D721Med (cell line): ENCODE measurements around the gene SKAP2.

ENCODE experiments used
- DNase-seq: peaks from one replicate; pipeline ENCODE4 v3.0.0; 2011; ENCODE audit warnings: low spot score; ENCODE audit not compliant: insufficient read length
- FAIRE-seq: peaks from 2 replicates; lab custom pipeline; 2011; peaks lifted over from hg19 to GRCh38; lab: Jason Lieb, UNC
- TF ChIP-seq, protein P1 (sequence below): IDR thresholded peaks from 2 replicates; pipeline ENCODE4 v1.5.1; 2012; ENCODE audit warnings: mild to moderate bottlenecking, control low read depth; ENCODE audit not compliant: insufficient read depth; ENCODE audit errors: missing control alignments

The SKAP2 gene

DNA sequence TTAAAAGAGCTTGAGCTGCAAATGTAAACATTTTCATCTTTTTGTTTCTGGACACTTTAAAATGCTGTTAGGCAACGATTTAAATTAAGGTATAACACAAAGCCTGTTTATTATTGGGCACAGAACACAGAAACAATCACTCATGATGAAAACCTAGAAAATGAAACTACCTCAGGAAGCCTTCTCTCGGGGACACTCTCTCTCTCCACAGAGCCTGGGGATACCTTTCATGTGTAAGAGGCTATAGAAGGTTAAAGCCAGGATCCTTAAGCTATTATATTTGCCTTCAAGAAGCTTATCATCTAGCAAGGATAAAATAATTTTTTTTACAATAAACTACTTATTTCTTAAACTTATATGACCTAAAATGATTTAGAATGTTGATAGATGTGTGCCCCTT lies 194.1 kb downstream of the SKAP2 start:
- FAIRE-seq (no peak), DNase-seq (no peak)
- TF ChIP-seq, protein P1, sequence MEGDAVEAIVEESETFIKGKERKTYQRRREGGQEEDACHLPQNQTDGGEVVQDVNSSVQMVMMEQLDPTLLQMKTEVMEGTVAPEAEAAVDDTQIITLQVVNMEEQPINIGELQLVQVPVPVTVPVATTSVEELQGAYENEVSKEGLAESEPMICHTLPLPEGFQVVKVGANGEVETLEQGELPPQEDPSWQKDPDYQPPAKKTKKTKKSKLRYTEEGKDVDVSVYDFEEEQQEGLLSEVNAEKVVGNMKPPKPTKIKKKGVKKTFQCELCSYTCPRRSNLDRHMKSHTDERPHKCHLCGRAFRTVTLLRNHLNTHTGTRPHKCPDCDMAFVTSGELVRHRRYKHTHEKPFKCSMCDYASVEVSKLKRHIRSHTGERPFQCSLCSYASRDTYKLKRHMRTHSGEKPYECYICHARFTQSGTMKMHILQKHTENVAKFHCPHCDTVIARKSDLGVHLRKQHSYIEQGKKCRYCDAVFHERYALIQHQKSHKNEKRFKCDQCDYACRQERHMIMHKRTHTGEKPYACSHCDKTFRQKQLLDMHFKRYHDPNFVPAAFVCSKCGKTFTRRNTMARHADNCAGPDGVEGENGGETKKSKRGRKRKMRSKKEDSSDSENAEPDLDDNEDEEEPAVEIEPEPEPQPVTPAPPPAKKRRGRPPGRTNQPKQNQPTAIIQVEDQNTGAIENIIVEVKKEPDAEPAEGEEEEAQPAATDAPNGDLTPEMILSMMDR, result no peak

DNA sequence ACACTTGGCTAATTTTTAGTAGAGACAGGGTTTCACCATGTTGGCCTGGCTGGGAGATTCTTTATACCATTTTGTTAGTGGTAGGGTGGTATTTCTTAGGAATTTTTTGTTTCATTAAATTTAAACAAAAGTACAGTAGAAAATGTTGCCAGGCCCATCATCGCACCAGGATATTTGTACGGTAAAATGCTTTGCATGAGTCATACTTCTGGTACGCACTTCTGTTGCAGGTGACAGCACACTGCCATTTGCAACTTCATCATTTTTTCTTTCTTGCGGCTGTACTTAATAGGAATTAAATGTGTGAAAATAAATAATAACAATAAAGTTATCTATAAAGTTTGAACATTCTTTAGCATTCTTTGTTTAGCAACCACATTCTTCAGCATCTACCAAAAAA lies 195.6 kb downstream of the SKAP2 start:
- TF ChIP-seq, protein P1, result no peak
- FAIRE-seq (no peak), DNase-seq (no peak)

- FAIRE-seq (peak; percentile 95), DNase-seq (peak; percentile 19)
- TF ChIP-seq, protein P1, result peak; percentile 95
These were observed 196.8 kb downstream of the SKAP2 start for GRCh38 chr7:26667514-26668133.

GRCh38 chr7:26664735-26665416 lies 199.5 kb downstream of the SKAP2 start:
- FAIRE-seq (no peak), DNase-seq (no peak)
- TF ChIP-seq, protein P1, result no peak

DNA sequence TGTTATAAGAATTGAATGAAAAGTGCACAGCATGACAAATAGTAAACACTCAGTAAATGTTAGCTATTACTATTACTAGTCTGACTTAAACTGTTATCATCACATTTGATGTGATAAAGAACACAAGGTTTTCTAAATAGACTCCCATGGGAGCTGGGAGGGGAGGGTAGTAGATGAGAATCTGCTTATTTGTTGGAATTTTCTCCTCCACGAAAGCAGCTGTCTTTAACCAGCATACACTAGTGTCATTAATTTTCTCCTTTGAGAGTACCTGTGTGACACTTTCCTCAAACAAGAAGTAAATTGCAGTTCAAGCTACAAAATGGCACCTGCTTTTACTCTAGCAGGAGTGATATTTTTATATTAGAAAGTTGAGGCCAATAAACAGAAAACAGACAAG lies 200.1 kb downstream of the SKAP2 start:
- DNase-seq (no peak), FAIRE-seq (no peak)
- TF ChIP-seq, protein P1, result no peak

- TF ChIP-seq, protein P1, result no peak
- no peak for FAIRE-seq
- DNase-seq, result no peak
These were observed 200.5 kb downstream of the SKAP2 start for GRCh38 chr7:26663874-26664273.

GRCh38 chr7:26662646-26663045 lies 201.7 kb downstream of the SKAP2 start:
- TF ChIP-seq, protein P1, result no peak
- no peak for DNase-seq
- FAIRE-seq, result no peak
